ENCODE measurements around the gene PPP1R3C.

Gene PPP1R3C

GRCh38 chr10:91602449-91602848 lies 30.4 kb downstream of the PPP1R3C start:
- DNase-seq (ENCODE audit: low read depth in 1 of 2, low spot score in 1 of 2) = no peak

GRCh38 chr10:91601212-91601611 lies 31.7 kb downstream of the PPP1R3C start:
- DNase-seq (ENCODE audit: low read depth in 1 of 2, low spot score in 1 of 2) = no peak

DNA sequence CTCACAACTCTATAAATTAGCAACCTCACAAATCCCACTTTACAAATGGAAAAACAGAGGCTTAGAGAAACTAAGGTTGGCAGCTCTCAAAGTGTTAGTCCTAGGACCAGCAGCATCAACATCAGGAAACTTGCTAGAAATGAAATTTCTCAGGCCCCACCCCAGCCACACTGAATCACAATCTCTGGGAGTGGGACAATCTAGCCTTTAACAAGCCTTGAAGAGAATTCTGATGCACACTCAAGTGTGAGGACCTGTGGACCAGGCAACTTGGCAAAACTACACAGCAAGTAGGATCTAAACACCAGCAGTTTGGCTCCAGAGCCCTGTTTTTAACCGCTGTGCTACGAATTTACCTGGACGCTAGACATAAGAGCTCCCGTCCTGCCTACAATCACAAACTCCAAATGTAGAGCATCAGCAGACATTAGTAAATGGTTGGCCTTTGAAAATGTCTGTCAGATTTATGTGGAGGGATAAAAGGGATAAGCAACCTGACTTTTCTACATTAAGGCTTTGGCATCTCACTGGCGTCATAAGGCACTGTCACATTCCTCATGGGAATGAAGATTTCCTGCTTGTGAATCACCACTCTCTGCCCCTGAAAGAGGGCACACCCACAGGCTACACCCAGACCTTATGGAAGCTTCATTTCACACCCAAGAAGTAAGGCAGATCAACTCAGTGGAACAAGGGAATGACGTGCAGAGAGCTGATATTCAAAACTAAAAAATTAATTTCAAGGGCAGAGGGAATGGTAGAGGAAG lies 34.5 kb downstream of the PPP1R3C start:
- DNase-seq (ENCODE audit: low read depth in 1 of 2, low spot score in 1 of 2) = no peak

DNA sequence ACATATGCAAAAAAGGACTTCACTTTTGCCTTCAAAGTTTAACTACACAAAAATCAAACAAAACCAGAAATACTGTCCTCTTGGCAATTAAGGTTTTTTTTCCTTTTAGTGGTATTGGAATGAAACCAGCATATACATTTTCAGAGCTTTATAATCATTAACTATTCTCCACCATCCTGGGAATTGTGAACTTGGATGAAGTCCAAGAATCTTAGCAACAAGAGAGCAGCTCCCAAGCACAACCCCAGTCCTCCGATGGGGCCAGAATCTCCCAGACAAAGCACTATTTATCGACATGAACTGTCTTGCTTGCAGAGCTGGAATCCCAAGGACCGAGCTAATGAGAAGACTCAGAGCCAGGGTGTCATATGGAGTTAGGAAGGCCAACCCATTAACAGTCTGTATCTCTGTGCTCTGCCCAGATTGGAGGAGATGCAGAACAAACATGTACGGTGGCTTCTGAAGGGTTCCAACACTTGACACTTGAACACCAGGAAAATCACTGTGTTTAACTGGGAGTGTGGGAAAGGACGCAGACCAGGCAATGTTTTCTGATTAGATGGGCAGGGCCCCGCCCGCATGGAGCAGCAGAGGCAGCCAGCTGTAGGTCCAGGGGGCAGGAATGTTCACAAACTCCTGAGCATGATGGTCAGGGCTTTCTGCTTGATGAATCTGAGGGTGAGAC lies 35.5 kb downstream of the PPP1R3C start:
- DNase-seq (ENCODE audit: low read depth in 1 of 2, low spot score in 1 of 2) = no peak

DNA sequence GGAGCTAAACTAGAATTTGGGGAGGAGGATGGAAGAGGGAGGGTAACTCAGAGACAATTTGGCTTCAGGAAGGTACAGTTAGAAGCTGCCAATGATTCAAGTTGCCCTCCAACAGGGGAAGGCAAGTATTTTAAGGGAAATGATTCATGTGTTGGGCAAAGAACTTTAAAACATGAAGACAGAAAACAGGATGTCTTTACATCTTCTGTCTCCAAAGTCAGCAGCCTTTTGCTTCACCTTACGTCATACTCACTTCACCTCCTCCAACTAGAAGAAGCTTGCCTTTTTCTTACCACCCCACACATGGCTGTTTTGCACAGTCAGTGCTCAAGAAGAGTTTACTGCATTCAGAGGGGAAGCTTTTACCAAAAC lies 36.1 kb downstream of the PPP1R3C start:
- no peak for DNase-seq (ENCODE audit: low read depth in 1 of 2, low spot score in 1 of 2)

DNA sequence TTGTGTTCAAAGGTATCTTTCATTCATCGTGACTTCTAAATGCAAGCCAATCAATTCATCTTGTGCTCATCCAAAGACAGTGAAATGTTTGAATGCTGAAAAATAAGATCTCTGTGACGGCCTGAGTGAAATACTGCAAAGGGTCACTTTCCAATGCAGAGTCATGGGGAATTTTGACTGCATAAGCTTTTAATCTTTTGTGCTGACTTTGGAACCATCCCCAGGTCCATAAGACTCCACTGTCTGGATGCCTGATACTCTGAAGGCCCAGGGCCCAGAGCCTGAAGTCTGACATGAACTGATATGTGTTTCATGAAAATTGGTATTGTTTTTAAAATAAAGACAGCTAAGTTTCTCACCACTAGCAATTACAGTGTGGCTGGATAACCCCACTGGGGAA lies 39.0 kb downstream of the PPP1R3C start:
- DNase-seq (ENCODE audit: low read depth in 1 of 2, low spot score in 1 of 2) = no peak

- no peak for DNase-seq (ENCODE audit: low read depth in 1 of 2, low spot score in 1 of 2)
Measured at GRCh38 chr10:91593366-91593765, 39.5 kb downstream of the PPP1R3C start.

- no peak for DNase-seq (ENCODE audit: low read depth in 1 of 2, low spot score in 1 of 2)
Measured at GRCh38 chr10:91592266-91592975, 40.5 kb downstream of the PPP1R3C start.

- no peak for DNase-seq (ENCODE audit: low read depth in 1 of 2, low spot score in 1 of 2)
Measured at GRCh38 chr10:91591797-91592174, 41.1 kb downstream of the PPP1R3C start.

DNA sequence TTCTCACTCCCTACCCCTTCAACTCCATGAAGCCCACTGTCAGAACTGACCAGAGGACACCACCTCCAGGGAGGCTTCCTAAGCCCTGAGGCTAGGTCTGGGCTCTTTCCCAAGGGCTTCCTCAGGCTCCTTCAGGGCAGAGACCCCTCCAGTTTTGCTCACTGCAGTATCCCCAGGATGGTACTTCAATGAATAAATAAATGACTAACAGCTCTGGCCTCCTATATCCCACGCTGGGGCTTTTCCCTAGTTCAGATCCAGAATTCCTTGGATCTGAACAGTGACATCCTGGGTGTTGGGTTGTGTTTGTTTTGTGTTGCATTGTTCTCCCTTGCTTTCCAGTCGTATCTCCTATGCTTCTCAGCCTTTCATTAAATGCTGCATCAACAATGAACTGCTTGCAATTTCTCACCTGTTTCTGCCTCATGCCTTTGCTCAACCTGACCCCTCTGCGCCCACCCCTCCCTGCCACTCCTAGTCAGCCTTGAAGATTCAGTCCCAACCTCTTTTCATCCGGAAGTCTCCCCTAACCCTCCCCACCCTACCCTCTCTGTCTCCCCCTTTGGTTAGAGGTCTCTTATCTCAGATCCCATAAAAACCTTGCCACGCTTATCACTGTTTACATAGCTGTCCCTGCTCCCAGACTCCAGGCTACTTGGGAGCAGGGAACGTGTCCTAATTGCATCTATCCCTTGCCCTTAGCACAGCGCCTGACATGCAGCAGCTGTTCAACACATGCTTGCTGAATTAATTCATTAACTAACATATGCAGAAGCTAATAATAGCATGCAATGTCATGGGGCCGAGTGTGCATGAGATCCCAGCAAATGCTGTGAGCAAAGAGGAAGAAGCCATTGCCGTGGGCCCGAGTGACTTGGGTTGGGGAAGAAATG lies 41.7 kb downstream of the PPP1R3C start:
- no peak for DNase-seq (ENCODE audit: low read depth in 1 of 2, low spot score in 1 of 2)

- DNase-seq (ENCODE audit: low read depth in 1 of 2, low spot score in 1 of 2) = no peak
Measured at GRCh38 chr10:91590142-91590903, 42.5 kb downstream of the PPP1R3C start.

GRCh38 chr10:91589658-91590035 lies 43.2 kb downstream of the PPP1R3C start:
- DNase-seq (ENCODE audit: low read depth in 1 of 2, low spot score in 1 of 2) = no peak

GRCh38 chr10:91589015-91589657 lies 43.7 kb downstream of the PPP1R3C start:
- no peak for DNase-seq (ENCODE audit: low read depth in 1 of 2, low spot score in 1 of 2)

GRCh38 chr10:91587710-91588638 lies 44.9 kb downstream of the PPP1R3C start:
- no peak for DNase-seq (ENCODE audit: low read depth in 1 of 2, low spot score in 1 of 2)

GRCh38 chr10:91582153-91582554 lies 50.7 kb downstream of the PPP1R3C start:
- no peak for DNase-seq (ENCODE audit: low read depth in 1 of 2, low spot score in 1 of 2)

DNA sequence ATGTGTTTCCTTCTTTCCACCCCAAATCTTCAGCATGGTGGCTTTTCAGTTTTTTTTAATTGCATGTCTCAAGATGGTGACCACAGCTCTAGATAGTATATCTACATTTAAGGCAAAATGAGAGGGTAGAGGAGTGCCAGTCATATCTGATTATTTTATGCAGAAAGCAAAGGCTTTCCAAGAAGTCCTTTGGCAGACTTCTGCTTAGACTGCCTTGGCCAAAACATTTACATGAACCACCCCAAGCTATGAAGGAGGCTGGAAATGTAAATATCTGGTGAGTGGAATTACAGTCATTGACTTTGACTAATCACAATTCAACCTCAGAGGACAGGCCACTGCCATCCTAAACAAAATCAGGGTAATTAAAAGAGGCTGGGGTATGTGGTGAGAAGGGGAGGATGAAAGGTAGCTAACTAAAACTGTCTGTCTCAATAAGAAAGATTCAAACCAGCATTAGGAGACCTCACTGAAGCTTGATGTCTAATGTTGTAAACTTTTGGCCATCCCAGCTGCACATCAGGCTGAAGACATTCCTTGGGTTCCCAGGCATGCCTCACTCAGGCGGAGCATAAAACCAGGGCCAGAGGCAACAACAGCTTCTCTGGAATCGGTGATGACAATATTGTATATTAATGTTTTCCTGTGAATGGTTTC lies 53.4 kb downstream of the PPP1R3C start:
- DNase-seq (ENCODE audit: low read depth in 1 of 2, low spot score in 1 of 2) = no peak

Data from stimulated activated CD4-positive, alpha-beta T cell treated with anti-CD3 and anti-CD28 coated beads, Interleukin-15, amount 100 ng/mL, for 1 hour (primary cell).